Measurements from ENCODE around the gene DOCK9.

DNA sequence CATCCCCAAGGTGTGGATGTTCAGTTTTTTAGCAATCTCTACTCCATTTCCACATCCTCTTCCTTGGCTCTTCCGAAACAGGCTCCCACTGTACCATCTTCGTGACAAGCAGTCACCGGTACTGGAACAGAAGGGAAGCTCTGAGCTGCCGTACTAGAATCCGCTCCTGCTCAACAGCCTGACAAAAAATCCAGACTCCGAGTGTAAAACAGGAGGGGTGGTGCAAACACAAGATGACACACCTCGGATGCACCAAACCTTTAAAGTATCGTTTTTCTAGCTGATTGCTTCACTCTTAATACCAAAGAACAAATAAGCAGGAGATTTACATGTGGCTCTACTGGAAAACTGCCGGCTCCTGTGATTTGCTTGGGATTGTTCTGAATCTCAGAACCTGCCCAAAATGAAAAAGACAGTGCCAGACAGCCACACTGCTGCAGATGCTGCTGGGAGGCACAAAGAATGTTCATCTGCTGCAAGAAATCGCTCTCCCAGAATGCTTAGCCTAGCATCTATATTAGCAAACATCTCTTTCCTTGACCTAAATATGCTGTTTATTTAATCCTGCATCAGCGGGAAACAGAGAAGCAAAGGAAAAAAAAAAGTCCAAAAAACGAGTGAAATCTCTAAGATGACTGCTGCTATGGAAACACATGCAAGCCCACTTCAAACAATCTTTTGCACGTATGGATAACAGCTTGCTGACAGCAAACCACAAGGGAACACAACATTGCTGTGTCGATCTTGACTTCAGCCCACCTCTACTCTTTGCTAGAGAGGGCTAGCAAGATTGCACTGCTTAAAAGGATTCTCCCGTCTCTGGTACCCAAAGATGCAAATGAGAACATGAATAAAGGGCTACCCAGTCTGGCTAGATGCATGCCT is 38.0 kb upstream of the DOCK9 start:
- TF ChIP-seq, protein P1, sequence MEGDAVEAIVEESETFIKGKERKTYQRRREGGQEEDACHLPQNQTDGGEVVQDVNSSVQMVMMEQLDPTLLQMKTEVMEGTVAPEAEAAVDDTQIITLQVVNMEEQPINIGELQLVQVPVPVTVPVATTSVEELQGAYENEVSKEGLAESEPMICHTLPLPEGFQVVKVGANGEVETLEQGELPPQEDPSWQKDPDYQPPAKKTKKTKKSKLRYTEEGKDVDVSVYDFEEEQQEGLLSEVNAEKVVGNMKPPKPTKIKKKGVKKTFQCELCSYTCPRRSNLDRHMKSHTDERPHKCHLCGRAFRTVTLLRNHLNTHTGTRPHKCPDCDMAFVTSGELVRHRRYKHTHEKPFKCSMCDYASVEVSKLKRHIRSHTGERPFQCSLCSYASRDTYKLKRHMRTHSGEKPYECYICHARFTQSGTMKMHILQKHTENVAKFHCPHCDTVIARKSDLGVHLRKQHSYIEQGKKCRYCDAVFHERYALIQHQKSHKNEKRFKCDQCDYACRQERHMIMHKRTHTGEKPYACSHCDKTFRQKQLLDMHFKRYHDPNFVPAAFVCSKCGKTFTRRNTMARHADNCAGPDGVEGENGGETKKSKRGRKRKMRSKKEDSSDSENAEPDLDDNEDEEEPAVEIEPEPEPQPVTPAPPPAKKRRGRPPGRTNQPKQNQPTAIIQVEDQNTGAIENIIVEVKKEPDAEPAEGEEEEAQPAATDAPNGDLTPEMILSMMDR (IDR thresholded peaks at IDR 0.05) = no peak
- TF ChIP-seq POLR2A (IDR thresholded peaks at IDR 0.05) = no peak

All from uterus (tissue), 2 donors.